AG08395 (cell line): Measurements from ENCODE around the gene RAP1B.

Experiments
- DNase-seq: peaks from one replicate; pipeline ENCODE4 v3.0.0; 2012; ENCODE audit warnings: mixed read lengths, low spot score

The RAP1B gene

GRCh38 chr12:68610370-68611093 lies at the start of gene RAP1B:
Gene RAP1B, plus strand, starts transcription at chr12:68610899. Its CDS starts 37,826 bp downstream, at chr12:68648725.
- DNase-seq: peak; percentile 95

GRCh38 chr12:68561830-68562229 lies 48.9 kb upstream of the RAP1B start:
- no peak for DNase-seq

- no peak for DNase-seq
These were observed 46.5 kb upstream of the RAP1B start for GRCh38 chr12:68564166-68564565.

- peak; percentile 79 for DNase-seq
These were observed 45.3 kb upstream of the RAP1B start for GRCh38 chr12:68565391-68565903.

GRCh38 chr12:68568922-68569569 lies 41.7 kb upstream of the RAP1B start:
- DNase-seq: no peak

GRCh38 chr12:68572661-68573060 lies 38.0 kb upstream of the RAP1B start:
- DNase-seq: peak; percentile 9

GRCh38 chr12:68573406-68573805 lies 37.3 kb upstream of the RAP1B start:
- DNase-seq: no peak

- no peak for DNase-seq
These were observed 32.8 kb upstream of the RAP1B start for GRCh38 chr12:68577949-68578348.

GRCh38 chr12:68578765-68579164 lies 31.9 kb upstream of the RAP1B start:
- DNase-seq: no peak

- DNase-seq: no peak
These were observed 31.4 kb upstream of the RAP1B start for GRCh38 chr12:68579254-68579653.

GRCh38 chr12:68580911-68581310 lies 29.8 kb upstream of the RAP1B start:
- DNase-seq: no peak

- DNase-seq: no peak
These were observed 28.8 kb upstream of the RAP1B start for GRCh38 chr12:68581926-68582325.

GRCh38 chr12:68585966-68586365 lies 24.7 kb upstream of the RAP1B start:
- DNase-seq: no peak

- DNase-seq: peak; percentile 12
These were observed 23.2 kb upstream of the RAP1B start for GRCh38 chr12:68587448-68587873.

- no peak for DNase-seq
These were observed 21.5 kb upstream of the RAP1B start for GRCh38 chr12:68589194-68589593.

GRCh38 chr12:68591734-68592418 lies 18.8 kb upstream of the RAP1B start:
- DNase-seq: no peak

GRCh38 chr12:68595241-68595640 lies 15.5 kb upstream of the RAP1B start:
- no peak for DNase-seq

- no peak for DNase-seq
These were observed 8.9 kb upstream of the RAP1B start for GRCh38 chr12:68601767-68602166.

GRCh38 chr12:68602720-68603119 lies 8.0 kb upstream of the RAP1B start:
- DNase-seq: no peak

GRCh38 chr12:68608191-68608590 lies 2.5 kb upstream of the RAP1B start:
- no peak for DNase-seq

GRCh38 chr12:68609998-68610369 lies 715 bp upstream of the RAP1B start:
- DNase-seq: no peak

- DNase-seq: peak; percentile 58
These were observed 551 bp downstream of the RAP1B start for GRCh38 chr12:68611094-68611805.
